Measurements from ENCODE around the gene PHF5A. TPM values are rescaled to one million over a fixed set of nuclear protein-coding genes. Genes with fewer than 3 reads are reported as not detected.

The PHF5A gene
- total RNA-seq, 1 experiment from 2014 or later, result 62.9 TPM

DNA sequence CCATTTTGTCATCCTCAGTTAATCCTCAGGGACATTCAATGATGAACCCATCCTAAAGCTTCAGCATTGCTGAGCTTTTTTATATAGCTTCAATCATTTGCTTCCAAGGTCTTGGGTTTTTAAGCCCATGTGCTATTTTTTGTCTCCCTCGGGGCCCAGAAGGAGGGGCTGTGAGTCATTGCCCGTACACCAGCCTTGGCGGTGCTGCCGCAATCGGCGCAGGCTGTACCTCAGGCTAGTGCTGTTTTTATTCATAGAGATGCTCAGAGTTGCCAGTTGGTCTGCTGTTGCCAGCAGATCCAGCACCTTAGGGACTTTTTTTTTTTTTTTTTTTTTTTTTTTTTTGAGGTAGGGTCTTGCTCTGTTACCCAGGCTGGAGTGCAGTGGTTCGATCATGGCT is 35.9 kb upstream of the PHF5A start:
- Histone ChIP-seq H3K27ac (no peak overlapping the region), H3K36me3 (ENCODE audit: low read depth) (0 out of 2 replicates have a peak, but pooled peaks cover 18% of the 10 kb centered on the region), H2AFZ (no peak overlapping the region), H3K4me1 (replicated peaks; ENCODE audit: insufficient read depth) (no peaks in the 10 kb centered on the region), H4K20me1 (ENCODE audit: insufficient read depth) (peaks cover 12% of the 10 kb centered on the region), H3K4me3 (no peak overlapping the region), H3K79me2 (ENCODE audit: low read depth) (peaks cover 3% of the 10 kb centered on the region; the same call in 1 of the 2 replicates), H3K27me3 (ENCODE audit: insufficient read depth, low read depth) (no peaks in the 10 kb centered on the region), H3K9me2 (ENCODE audit: insufficient read depth) (no peaks in the 10 kb centered on the region), H3K4me2 (no peak overlapping the region), H3F3A (ENCODE audit: insufficient read depth, low read depth) (no peaks in the 10 kb centered on the region; the same call in none of the 2 replicates), H3K9me3 (ENCODE audit: insufficient read depth, low read depth) (no peaks in the 10 kb centered on the region)
- ChIA-PET CTCF (no interaction called here), POLR2A (ENCODE audit: unreplicated experiment) (no interaction called here)
- no peak for TF ChIP-seq EZH2 (IDR thresholded peaks at IDR 0.05; ENCODE audit: low read depth)
- TF ChIP-seq, protein P1, sequence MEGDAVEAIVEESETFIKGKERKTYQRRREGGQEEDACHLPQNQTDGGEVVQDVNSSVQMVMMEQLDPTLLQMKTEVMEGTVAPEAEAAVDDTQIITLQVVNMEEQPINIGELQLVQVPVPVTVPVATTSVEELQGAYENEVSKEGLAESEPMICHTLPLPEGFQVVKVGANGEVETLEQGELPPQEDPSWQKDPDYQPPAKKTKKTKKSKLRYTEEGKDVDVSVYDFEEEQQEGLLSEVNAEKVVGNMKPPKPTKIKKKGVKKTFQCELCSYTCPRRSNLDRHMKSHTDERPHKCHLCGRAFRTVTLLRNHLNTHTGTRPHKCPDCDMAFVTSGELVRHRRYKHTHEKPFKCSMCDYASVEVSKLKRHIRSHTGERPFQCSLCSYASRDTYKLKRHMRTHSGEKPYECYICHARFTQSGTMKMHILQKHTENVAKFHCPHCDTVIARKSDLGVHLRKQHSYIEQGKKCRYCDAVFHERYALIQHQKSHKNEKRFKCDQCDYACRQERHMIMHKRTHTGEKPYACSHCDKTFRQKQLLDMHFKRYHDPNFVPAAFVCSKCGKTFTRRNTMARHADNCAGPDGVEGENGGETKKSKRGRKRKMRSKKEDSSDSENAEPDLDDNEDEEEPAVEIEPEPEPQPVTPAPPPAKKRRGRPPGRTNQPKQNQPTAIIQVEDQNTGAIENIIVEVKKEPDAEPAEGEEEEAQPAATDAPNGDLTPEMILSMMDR (conservative IDR thresholded peaks at IDR 0.05), result no peak
- intact Hi-C loops (cut with micrococcal nuclease; ENCODE audit: unreplicated experiment), result no loop called here
- DNase-seq, result no peak
- no TSS peak for BruUV-seq (replicated peaks)

DNA sequence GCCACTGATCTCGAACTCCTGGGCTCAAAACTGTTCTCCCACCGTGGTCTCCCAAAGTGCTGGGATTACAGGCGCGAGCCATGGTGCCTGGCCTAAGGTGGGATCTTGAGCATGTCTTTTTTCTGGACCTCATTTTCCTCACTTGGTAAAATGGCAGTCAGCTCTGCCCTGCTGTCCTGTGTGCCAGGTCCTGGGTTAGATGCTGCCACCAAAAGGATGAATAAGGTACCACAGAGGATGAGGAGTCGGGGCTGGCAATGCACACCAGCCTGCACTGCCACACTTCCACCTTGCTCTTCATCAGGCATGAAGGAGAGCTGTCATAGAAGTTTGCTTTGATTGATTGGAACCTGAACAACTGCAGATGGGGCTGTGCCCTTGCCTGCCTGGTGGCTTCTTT is 32.7 kb upstream of the PHF5A start:
- intact Hi-C loops (cut with micrococcal nuclease; ENCODE audit: unreplicated experiment), result no loop called here
- Histone ChIP-seq H3K79me2 (ENCODE audit: low read depth) (peaks cover 28% of the 10 kb centered on the region; the same call in 1 of the 2 replicates), H2AFZ (no peak overlapping the region), H3K27ac (no peak overlapping the region), H3K9me3 (ENCODE audit: insufficient read depth, low read depth) (no peaks in the 10 kb centered on the region), H4K20me1 (ENCODE audit: insufficient read depth) (peaks cover 13% of the 10 kb centered on the region), H3K27me3 (ENCODE audit: insufficient read depth, low read depth) (no peaks in the 10 kb centered on the region), H3K4me2 (no peak overlapping the region), H3K4me3 (no peak overlapping the region), H3K4me1 (replicated peaks; ENCODE audit: insufficient read depth) (no peaks in the 10 kb centered on the region), H3K9me2 (ENCODE audit: insufficient read depth) (no peaks in the 10 kb centered on the region), H3K36me3 (ENCODE audit: low read depth) (0 out of 2 replicates have a peak, but pooled peaks cover 12% of the 10 kb centered on the region), H3F3A (ENCODE audit: insufficient read depth, low read depth) (peaks cover 10% of the 10 kb centered on the region)
- BruUV-seq (replicated peaks), result no TSS peak
- POLR2A ChIA-PET (ENCODE audit: unreplicated experiment), result no interaction called here
- CTCF ChIA-PET, result no interaction called here
- TF ChIP-seq, protein P1 (conservative IDR thresholded peaks at IDR 0.05), result peak; percentile 40
- no peak for TF ChIP-seq EZH2 (IDR thresholded peaks at IDR 0.05; ENCODE audit: low read depth)
- DNase-seq, result no peak

DNA sequence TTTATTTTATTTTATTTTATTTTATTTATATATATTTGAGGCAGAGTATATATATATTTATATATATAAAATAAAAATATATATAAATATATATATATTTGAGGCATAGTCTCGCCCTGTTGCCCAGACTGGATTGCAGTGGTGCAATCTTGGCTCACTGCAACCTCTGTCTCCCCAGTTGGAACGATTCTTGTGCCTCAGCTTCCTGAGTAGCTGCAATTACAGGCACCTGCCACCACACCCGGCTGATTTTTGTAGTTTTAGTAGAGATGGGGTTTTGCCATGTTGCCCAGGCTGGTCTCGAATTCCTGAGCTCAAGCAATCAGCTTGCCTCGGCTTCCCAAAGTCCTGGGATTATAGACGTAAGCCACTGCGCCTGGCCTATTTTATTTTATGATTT is 31.8 kb upstream of the PHF5A start:
- DNase-seq, result no peak
- no peaks in the 10 kb centered on the region for H3K27me3 ChIP-seq (ENCODE audit: insufficient read depth, low read depth)
- ChIA-PET POLR2A (ENCODE audit: unreplicated experiment) (interaction anchor here (0.6 kb wide), 1 partner anchor 83 kb away, joined by 3 read pairs; no protein-coding TSS in a partner anchor), CTCF (no interaction called here)
- H3K36me3 ChIP-seq (ENCODE audit: low read depth), result 0 out of 2 replicates have a peak, but pooled peaks cover 12% of the 10 kb centered on the region
- H3K9me2 ChIP-seq (ENCODE audit: insufficient read depth), result no peaks in the 10 kb centered on the region
- TF ChIP-seq, protein P1 (conservative IDR thresholded peaks at IDR 0.05), result no peak
- no peak for TF ChIP-seq EZH2 (IDR thresholded peaks at IDR 0.05; ENCODE audit: low read depth)
- H3K4me2 ChIP-seq, result no peak overlapping the region
- no TSS peak for BruUV-seq (replicated peaks)
- intact Hi-C loops (cut with micrococcal nuclease; ENCODE audit: unreplicated experiment), result no loop called here
- H3F3A ChIP-seq (ENCODE audit: insufficient read depth, low read depth), result peaks cover 10% of the 10 kb centered on the region
- H3K4me1 ChIP-seq (replicated peaks; ENCODE audit: insufficient read depth), result no peaks in the 10 kb centered on the region
- H3K79me2 ChIP-seq (ENCODE audit: low read depth), result peaks cover 29% of the 10 kb centered on the region
- no peaks in the 10 kb centered on the region for H3K9me3 ChIP-seq (ENCODE audit: insufficient read depth, low read depth)
- no peak overlapping the region for H3K27ac ChIP-seq
- no peak overlapping the region for H2AFZ ChIP-seq
- H3K4me3 ChIP-seq, result no peak overlapping the region
- peaks cover 14% of the 10 kb centered on the region for H4K20me1 ChIP-seq (ENCODE audit: insufficient read depth)

All from PC-9 (cell line).